GM23338 (cell line): Measurements from ENCODE around the gene SOCS2.

Experiments
- CTCF ChIP-seq, 2 experiments: fragments of 200-600 bp in 1 of 2; sonication (generic) in 1 of 2; conservative IDR thresholded peaks; 2 replicates each; pipeline versions ENCODE4 v1.5.1 to v1.6.1; 2016 to 2017; ENCODE audit warnings: antibody characterized with exemption in 2 of 2, low read depth in 2 of 2, mild to moderate bottlenecking in 2 of 2, moderate library complexity in 1 of 2
- ETS1 ChIP-seq: IDR thresholded peaks from 2 replicates; pipeline ENCODE4 v1.6.1; 2016; ENCODE audit warnings: antibody characterized with exemption
- EZH2 ChIP-seq: fragments of 200-600 bp; sonication (generic); IDR thresholded peaks from one replicate; pipeline ENCODE4 v1.8.0; 2017; ENCODE audit warnings: antibody characterized with exemption, mild to moderate bottlenecking, low read depth; ENCODE audit not compliant: unreplicated experiment
- EZH2phosphoT487 ChIP-seq: fragments of 200-600 bp; sonication (generic); IDR thresholded peaks from one replicate; pipeline ENCODE4 v1.8.1; 2018; ENCODE audit warnings: antibody characterized with exemption; ENCODE audit not compliant: unreplicated experiment
- POLR2AphosphoS5 ChIP-seq: IDR thresholded peaks from 2 replicates; pipeline ENCODE4 v1.6.1; 2016; ENCODE audit warnings: antibody characterized with exemption, low read depth
- REST ChIP-seq: IDR thresholded peaks from one replicate; pipeline ENCODE4 v1.6.1; 2018; ENCODE audit warnings: antibody characterized with exemption; ENCODE audit not compliant: unreplicated experiment

GRCh38 chr12:93599192-93599591 is 26.7 kb downstream of the SOCS2 start:
- TF ChIP-seq CTCF (conservative IDR thresholded peaks at IDR 0.05; ENCODE audit: low read depth in 2 of 2) (no peak), ETS1 (no peak), POLR2AphosphoS5 (no peak), EZH2phosphoT487 (no peak), EZH2 (no peak), REST (no peak)
